Upper lobe of left lung (tissue), 4 donors: ENCODE data around the gene USH1C.

Experiments used
- EP300 ChIP-seq, 4 donors: sonication (generic); formaldehyde crosslinking; IDR thresholded peaks; one replicate each; pipeline ENCODE4 v1.5.1; 2017; ENCODE audit warnings: antibody characterized with exemption in 4 of 4, control low read depth in 2 of 4
- POLR2A ChIP-seq, 4 donors: fragments of 450-650 bp; IDR thresholded peaks; one replicate each; pipeline ENCODE4 v1.5.1; 2016 to 2017; ENCODE audit warnings: antibody characterized with exemption in 4 of 4, mild to moderate bottlenecking in 2 of 4
- POLR2AphosphoS5 ChIP-seq, 2 donors: sonication (generic); formaldehyde crosslinking; IDR thresholded peaks; one replicate each; pipeline ENCODE4 v1.5.1; 2017; ENCODE audit warnings: antibody characterized with exemption in 2 of 2
- TF ChIP-seq, protein P1 (sequence below), 6 experiments: fragments of 450-650 bp in 4 of 6; fragments of 200-600 bp in 2 of 6; sonication (generic) in 2 of 6; IDR thresholded peaks; one replicate each; pipeline ENCODE4 v1.5.1; 2016 to 2019; ENCODE audit warnings: antibody characterized with exemption in 6 of 6

DNA sequence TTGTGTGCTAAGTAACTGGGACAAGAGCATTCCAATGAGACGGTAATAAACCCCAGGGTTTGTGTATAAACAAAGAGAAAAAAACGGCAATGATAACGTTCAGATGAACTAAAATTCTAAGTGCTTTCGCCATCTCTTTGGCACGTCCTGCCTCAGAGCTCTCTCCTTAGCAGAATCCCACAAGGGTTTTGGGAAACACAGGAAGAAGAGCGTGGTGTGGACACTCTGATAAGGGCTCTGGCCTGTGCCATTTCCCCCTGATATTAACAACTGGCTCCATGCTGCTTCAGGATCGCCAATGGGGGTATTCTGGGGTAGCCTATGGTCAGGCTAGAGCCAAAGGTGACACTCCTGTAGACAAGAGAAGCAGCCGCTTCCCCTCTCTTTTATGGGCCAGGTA is 85.9 kb downstream of the USH1C start:
- TF ChIP-seq, protein P1, sequence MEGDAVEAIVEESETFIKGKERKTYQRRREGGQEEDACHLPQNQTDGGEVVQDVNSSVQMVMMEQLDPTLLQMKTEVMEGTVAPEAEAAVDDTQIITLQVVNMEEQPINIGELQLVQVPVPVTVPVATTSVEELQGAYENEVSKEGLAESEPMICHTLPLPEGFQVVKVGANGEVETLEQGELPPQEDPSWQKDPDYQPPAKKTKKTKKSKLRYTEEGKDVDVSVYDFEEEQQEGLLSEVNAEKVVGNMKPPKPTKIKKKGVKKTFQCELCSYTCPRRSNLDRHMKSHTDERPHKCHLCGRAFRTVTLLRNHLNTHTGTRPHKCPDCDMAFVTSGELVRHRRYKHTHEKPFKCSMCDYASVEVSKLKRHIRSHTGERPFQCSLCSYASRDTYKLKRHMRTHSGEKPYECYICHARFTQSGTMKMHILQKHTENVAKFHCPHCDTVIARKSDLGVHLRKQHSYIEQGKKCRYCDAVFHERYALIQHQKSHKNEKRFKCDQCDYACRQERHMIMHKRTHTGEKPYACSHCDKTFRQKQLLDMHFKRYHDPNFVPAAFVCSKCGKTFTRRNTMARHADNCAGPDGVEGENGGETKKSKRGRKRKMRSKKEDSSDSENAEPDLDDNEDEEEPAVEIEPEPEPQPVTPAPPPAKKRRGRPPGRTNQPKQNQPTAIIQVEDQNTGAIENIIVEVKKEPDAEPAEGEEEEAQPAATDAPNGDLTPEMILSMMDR (IDR thresholded peaks at IDR 0.05) = no peak
- TF ChIP-seq POLR2AphosphoS5 (IDR thresholded peaks at IDR 0.05) = peak in 1 of 2 donors; percentile 49
- no peak for TF ChIP-seq POLR2A (IDR thresholded peaks at IDR 0.05)
- TF ChIP-seq EP300 (IDR thresholded peaks at IDR 0.05) = peak in 1 of 4 donors; percentile 71
